ENCODE data around the gene SEC24C. TPM values are rescaled to one million over a fixed set of nuclear protein-coding genes. Genes with fewer than 3 reads are reported as not detected.

The SEC24C gene
- total RNA-seq, 1 experiment from 2014 or later = 113 TPM

GRCh38 chr10:73732426-73732825 is 11.7 kb upstream of the SEC24C start:
- Histone ChIP-seq H3K4me3 (ENCODE audit: low read depth in 2 of 2, low read length in 2 of 2) (no peak overlapping the region), H3K9me3 (ENCODE audit: control insufficient read depth, insufficient read depth, low read depth, low read length) (no peaks in the 10 kb centered on the region), H3K27me3 (ENCODE audit: control insufficient read depth, insufficient read depth, low read length) (no peaks in the 10 kb centered on the region), H3K4me1 (ENCODE audit: control insufficient read depth, insufficient read depth, low read length) (no peaks in the 10 kb centered on the region; the same call in 1 of the 2 replicates), H3K27ac (ENCODE audit: low read length) (no peak overlapping the region), H3K36me3 (ENCODE audit: control insufficient read depth, insufficient read depth, low read length) (peaks cover 7% of the 10 kb centered on the region)
- no peak for TF ChIP-seq TCF7L2 (IDR thresholded peaks at IDR 0.05; ENCODE audit: low read depth, low read length)
- TF ChIP-seq CTCF (IDR thresholded peaks at IDR 0.05) = no peak
- no peak for TF ChIP-seq POLR2AphosphoS5 (IDR thresholded peaks at IDR 0.05; ENCODE audit: low read depth, low read length)
- no peak for TF ChIP-seq SIN3A (IDR thresholded peaks at IDR 0.05; ENCODE audit: borderline replicate concordance, insufficient read depth, low read depth, low read length)
- TF ChIP-seq, protein P1, sequence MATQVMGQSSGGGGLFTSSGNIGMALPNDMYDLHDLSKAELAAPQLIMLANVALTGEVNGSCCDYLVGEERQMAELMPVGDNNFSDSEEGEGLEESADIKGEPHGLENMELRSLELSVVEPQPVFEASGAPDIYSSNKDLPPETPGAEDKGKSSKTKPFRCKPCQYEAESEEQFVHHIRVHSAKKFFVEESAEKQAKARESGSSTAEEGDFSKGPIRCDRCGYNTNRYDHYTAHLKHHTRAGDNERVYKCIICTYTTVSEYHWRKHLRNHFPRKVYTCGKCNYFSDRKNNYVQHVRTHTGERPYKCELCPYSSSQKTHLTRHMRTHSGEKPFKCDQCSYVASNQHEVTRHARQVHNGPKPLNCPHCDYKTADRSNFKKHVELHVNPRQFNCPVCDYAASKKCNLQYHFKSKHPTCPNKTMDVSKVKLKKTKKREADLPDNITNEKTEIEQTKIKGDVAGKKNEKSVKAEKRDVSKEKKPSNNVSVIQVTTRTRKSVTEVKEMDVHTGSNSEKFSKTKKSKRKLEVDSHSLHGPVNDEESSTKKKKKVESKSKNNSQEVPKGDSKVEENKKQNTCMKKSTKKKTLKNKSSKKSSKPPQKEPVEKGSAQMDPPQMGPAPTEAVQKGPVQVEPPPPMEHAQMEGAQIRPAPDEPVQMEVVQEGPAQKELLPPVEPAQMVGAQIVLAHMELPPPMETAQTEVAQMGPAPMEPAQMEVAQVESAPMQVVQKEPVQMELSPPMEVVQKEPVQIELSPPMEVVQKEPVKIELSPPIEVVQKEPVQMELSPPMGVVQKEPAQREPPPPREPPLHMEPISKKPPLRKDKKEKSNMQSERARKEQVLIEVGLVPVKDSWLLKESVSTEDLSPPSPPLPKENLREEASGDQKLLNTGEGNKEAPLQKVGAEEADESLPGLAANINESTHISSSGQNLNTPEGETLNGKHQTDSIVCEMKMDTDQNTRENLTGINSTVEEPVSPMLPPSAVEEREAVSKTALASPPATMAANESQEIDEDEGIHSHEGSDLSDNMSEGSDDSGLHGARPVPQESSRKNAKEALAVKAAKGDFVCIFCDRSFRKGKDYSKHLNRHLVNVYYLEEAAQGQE (IDR thresholded peaks at IDR 0.05; ENCODE audit: insufficient read depth in 1 of 2, low read depth in 2 of 2, low read length in 1 of 2) = no peak
- in situ Hi-C loops (cut with HindIII; ENCODE audit: low pct_unique_long_range_greater_than_20kb, low sequenced_read_pairs) = no loop called here
- no peak for ATAC-seq
- no TSS peak for BruUV-seq (replicated peaks)
- DNase-seq (ENCODE audit: low read depth, low spot score) = no peak
- ChIA-PET CTCF (no interaction called here), POLR2A (no interaction called here)
- intact Hi-C loops (cut with micrococcal nuclease; ENCODE audit: unreplicated experiment) = no loop called here

DNA sequence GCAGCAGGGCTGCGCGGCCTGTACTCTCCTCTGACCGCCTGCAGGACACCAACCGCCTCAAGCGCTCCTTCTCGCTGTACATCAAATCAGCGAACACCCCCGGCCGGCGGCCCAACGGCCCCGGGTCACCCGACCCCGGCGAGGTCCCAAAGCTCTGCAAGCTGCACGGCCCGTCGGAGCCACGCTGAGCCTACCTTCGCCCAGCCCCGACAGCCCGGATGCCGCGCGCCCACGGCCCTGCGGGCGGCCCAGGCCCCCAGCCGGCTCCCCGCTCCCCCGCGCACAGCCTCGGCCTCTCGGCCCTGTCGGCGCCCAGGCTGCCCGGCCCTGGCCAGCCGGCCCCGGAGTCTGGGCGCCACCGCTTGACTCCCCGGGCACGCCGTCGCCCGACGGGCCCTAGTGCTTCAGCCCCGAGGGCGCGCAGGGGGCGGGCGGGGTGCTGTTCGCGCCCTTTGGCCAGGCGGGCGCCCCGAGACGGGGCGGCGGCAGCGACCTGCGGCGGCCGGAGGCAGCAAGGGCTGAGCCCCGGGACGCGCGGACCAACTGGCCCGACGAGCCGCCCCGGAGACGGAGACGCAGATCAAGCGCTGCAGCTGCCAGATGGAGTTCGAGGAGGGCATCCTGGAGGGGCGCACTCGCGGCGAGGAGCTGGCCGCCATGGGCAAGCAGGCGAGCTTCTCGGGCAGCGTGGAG is 11.1 kb upstream of the SEC24C start:
- in situ Hi-C loops (cut with HindIII; ENCODE audit: low pct_unique_long_range_greater_than_20kb, low sequenced_read_pairs) (no loop called here), intact Hi-C loops (cut with micrococcal nuclease; ENCODE audit: unreplicated experiment) (no loop called here)
- ChIA-PET POLR2A (no interaction called here), CTCF (no interaction called here)
- no peak for TF ChIP-seq CTCF (IDR thresholded peaks at IDR 0.05)
- no peak for TF ChIP-seq SIN3A (IDR thresholded peaks at IDR 0.05; ENCODE audit: borderline replicate concordance, insufficient read depth, low read depth, low read length)
- TF ChIP-seq TCF7L2 (IDR thresholded peaks at IDR 0.05; ENCODE audit: low read depth, low read length) = no peak
- no peak for TF ChIP-seq POLR2AphosphoS5 (IDR thresholded peaks at IDR 0.05; ENCODE audit: low read depth, low read length)
- TF ChIP-seq, protein P1 (IDR thresholded peaks at IDR 0.05; ENCODE audit: insufficient read depth in 1 of 2, low read depth in 2 of 2, low read length in 1 of 2) = no peak
- H3K9me3 ChIP-seq (ENCODE audit: control insufficient read depth, insufficient read depth, low read depth, low read length) = no peaks in the 10 kb centered on the region
- no peak overlapping the region for H3K27ac ChIP-seq (ENCODE audit: low read length)
- BruUV-seq (replicated peaks) = no TSS peak
- H3K36me3 ChIP-seq (ENCODE audit: control insufficient read depth, insufficient read depth, low read length) = peaks cover 5% of the 10 kb centered on the region; the same call in 1 of the 2 replicates
- no peak for ATAC-seq
- H3K4me1 ChIP-seq (ENCODE audit: control insufficient read depth, insufficient read depth, low read length) = no peaks in the 10 kb centered on the region; the same call in 1 of the 2 replicates
- no peak overlapping the region for H3K4me3 ChIP-seq (ENCODE audit: low read depth in 2 of 2, low read length in 2 of 2)
- no peaks in the 10 kb centered on the region for H3K27me3 ChIP-seq (ENCODE audit: control insufficient read depth, insufficient read depth, low read length)
- no peak for DNase-seq (ENCODE audit: low read depth, low spot score)

Measured in Panc1 (cell line).